NCI-H1105 treated with DMSO at 0.1 percent for 48 hours (cell line): ENCODE measurements around the gene AJAP1.
A peak's percentile ranks its signal among the peaks of the same experiment; 100 is the strongest.

Experiments
- DNase-seq: peaks from one replicate; lab custom pipeline; 2025; lab: John Stamatoyannopoulos, UW

AJAP1 gene

GRCh38 chr1:4701276-4701675 lies 46.9 kb downstream of the AJAP1 start:
- DNase-seq: peak; percentile 76

- DNase-seq: no peak
Measured at GRCh38 chr1:4702464-4702863, 48.1 kb downstream of the AJAP1 start.

GRCh38 chr1:4702932-4703331 lies 48.5 kb downstream of the AJAP1 start:
- no peak for DNase-seq

GRCh38 chr1:4703646-4704045 lies 49.2 kb downstream of the AJAP1 start:
- DNase-seq: no peak

- DNase-seq: no peak
Measured at GRCh38 chr1:4708840-4709507, 54.6 kb downstream of the AJAP1 start.

- DNase-seq: no peak
Measured at GRCh38 chr1:4709641-4710040, 55.2 kb downstream of the AJAP1 start.

- DNase-seq: peak; percentile 30
Measured at GRCh38 chr1:4710592-4711415, 56.4 kb downstream of the AJAP1 start.

GRCh38 chr1:4711416-4712275 lies 57.2 kb downstream of the AJAP1 start:
- DNase-seq: no peak

GRCh38 chr1:4713669-4714068 lies 59.3 kb downstream of the AJAP1 start:
- no peak for DNase-seq

GRCh38 chr1:4716406-4716805 lies 62.0 kb downstream of the AJAP1 start:
- no peak for DNase-seq

- DNase-seq: no peak
Measured at GRCh38 chr1:4718071-4718470, 63.7 kb downstream of the AJAP1 start.

- DNase-seq: no peak
Measured at GRCh38 chr1:4723106-4723505, 68.7 kb downstream of the AJAP1 start.

- no peak for DNase-seq
Measured at GRCh38 chr1:4724001-4724400, 69.6 kb downstream of the AJAP1 start.

- no peak for DNase-seq
Measured at GRCh38 chr1:4724695-4725250, 70.4 kb downstream of the AJAP1 start.

GRCh38 chr1:4725416-4725815 lies 71.0 kb downstream of the AJAP1 start:
- DNase-seq: no peak

- DNase-seq: no peak
Measured at GRCh38 chr1:4726620-4727341, 72.4 kb downstream of the AJAP1 start.

GRCh38 chr1:4728319-4729089 lies 74.1 kb downstream of the AJAP1 start:
- no peak for DNase-seq

- DNase-seq: no peak
Measured at GRCh38 chr1:4729090-4729471, 74.7 kb downstream of the AJAP1 start.

- DNase-seq: no peak
Measured at GRCh38 chr1:4730078-4730477, 75.7 kb downstream of the AJAP1 start.

GRCh38 chr1:4733446-4734177 lies 79.2 kb downstream of the AJAP1 start:
- DNase-seq: no peak
